ENCODE results near the gene PLEKHH1. TPM values are rescaled to one million over a fixed set of nuclear protein-coding genes. Genes with fewer than 3 reads are reported as not detected.

PLEKHH1 gene
- total RNA-seq, 1 donor from 2014 or later = 0.13 TPM

DNA sequence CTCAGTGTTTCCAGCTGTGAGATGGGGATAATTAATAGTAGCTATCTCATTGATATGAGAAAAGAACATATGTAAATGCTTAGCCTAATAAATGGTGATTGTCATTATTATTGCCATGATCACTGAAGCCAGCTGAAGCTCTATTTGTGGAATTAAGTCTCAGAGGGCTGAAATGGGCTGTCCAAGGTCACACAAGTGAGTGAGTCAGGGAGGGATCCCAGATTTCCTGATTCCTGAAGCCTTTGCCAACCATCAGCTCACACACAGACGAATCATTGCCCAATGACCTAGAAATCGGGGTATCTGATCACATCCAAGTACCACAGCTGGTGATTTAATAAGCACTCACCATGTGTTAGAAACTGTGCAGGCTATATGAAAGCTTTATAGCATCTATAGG, 23.0 kb upstream of the PLEKHH1 start:
- DNase-seq (ENCODE audit: low read depth in 2 of 2) = no peak

DNA sequence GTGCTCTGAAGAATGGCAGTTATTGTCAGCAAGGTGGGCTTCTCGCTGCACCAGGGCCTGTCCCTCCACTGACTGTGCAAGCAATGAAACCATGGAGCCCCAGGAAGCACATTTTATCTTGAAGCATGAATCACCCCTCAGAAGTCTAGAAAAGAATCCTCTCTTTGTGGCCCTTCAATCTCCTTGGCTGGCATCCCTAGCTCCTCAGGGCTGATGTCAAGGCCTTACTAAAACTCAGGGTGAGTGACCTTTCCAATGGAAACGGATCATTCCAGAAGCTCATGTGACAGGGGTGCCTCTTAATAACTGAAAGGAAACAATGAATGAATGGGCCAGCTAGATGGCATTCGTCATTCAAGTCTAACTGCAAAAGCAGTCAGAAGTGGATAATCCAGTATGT, 22.3 kb upstream of the PLEKHH1 start:
- DNase-seq (ENCODE audit: low read depth in 2 of 2) = no peak

DNA sequence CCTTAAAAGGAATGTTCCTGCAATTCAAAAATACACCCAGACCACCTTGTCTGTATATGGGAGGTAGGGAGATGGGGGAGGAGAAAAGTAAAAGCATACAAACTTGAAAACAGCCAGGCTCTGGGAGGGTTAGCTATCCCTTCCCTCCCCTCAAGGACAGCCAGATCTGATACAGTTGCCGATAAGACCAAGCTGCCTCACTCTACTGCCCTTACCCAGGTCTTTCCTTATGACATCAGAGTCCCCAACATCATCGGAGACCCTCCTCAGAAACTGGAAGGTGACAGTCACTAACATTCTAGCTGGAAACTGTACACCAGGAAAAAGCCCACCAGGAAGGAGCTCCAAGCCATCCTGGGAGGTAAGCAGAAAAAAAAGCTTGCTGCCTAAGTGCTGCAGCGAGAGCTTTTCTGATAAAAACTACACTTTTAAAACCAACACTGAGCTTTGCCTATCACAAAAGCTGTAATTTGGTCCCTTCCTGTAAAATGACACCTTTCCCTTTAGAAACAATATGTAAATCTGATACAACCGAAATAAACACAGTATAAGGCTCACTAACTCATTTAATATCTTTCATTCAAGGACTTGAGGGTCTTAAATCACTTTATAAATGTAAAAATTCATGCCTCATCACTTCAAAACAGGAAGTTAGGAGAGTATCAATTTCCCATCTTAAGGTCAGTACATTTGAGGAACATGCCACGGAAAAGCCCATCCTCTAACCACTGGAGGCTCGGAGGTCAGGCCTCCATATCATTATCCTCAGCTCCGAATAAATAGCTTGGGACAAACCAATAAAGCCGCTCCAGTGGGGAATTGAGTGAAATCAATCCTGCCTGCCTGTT, 20.4 kb upstream of the PLEKHH1 start:
- DNase-seq (ENCODE audit: low read depth in 2 of 2) = no peak

DNA sequence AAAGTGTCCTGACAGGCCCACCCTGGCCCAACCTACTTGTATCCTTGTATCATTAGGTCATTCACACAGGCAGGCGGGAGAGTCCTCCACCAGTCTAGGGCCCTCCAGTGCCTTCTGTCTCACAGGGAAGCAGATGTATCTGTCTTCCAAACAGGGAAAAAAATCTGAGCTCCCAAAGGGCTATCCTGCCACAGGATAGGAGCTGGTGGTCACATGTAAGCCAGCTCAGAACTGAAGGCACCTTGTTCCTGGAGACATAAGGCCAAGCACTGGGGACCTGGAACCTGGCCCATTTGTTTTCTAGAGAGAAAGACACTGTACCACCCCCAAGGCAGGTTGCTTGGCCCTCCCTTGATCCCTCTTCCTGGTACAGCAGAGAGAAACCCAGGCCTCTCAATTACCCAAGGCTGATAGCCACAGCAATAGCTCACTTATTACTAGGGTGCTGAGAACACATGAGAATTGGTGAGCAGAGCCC, 19.4 kb upstream of the PLEKHH1 start:
- no peak for DNase-seq (ENCODE audit: low read depth in 2 of 2)

DNA sequence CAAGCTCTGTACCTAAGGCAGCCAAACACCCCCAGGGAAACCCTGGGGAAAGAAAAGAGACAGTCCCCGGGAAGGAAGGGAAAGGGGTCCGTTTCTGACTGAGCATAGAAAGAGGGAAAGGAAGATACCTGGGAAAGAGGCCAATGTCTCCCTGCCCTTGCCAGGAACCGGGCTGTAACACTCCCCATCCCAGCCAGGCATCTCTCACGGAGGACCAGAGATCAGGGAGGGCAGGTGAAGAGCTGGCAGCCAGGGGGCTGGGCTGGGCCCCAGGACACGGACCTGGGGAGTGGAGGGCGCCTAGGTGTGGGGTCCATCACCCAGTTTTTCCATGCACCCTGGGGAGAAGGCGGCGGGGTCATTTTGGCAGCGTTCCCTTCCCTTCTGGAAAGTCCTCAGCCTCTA, 18.9 kb upstream of the PLEKHH1 start:
- DNase-seq (ENCODE audit: low read depth in 2 of 2) = no peak

DNA sequence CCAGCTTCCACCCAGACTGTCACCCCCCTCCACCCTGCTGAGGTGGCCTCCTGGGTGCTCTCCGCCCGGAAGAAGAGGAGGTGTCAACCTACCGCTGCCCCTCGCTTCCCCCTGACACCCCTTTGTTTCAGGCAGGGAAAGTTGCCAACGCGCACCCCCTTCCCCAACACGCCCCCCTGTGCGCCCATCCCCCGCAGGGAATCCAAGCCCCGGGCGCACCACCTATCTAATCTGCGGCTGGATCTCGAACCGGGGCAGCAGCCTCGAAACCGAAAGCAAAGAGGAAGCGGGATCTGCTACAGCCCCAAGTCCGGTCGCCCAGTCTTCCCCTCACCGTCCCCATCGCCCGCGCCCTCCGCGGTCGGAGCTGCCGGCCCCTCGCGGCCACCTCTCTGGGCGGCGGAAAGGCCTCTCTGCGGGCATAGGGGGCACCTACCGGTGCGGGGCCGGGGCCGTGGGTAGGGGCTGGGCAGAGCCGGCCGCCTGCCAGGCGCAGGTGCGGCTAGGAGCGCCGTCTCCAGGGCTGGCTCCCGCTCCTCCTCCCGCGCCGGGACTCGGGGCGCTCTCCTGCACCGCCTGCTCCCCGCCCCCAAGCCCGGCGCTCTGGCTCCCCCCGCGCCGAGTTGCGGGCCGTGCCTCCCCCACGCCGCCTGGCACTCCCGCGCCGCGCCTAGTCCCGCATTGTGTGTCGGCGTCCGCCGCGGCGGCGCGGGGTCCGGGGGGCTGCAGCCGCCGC, 18.3 kb upstream of the PLEKHH1 start:
- peak; percentile 15 to 26 for DNase-seq (ENCODE audit: low read depth in 2 of 2)

DNA sequence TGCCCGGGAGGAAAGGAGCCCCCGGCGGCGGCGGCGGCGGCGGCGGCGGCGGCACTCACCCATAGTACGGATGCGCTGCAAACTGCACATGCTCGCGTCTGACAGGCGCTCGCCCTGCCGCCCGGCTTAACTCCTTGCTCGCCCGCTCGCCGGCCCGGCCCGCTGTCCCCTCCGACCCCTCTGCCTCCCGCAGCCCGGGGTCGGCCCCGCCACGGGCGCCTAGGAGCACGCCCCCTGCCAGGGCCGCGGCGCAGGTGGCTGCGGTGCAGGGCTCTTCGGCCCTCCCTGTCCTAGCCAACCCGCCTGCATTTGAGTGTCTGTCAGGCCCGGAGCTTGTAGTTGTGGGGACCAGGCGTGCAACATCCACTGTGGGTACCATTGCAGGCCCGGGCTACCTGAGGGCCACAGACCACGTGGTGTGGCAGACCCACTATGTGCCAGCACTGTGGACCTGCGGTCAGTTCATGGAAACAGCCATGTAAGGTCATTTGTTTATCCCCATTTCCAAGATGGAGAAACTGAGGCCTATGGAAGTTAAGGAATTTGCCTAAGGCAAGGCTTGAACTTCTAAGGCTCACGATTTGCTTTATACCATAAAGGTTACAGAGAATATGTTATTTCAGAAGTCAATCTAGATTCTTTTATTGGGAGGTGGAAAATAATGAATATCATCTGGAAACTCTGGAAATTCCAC, 17.6 kb upstream of the PLEKHH1 start:
- DNase-seq (ENCODE audit: low read depth in 2 of 2) = peak in 1 of 2 donors; percentile 14

DNA sequence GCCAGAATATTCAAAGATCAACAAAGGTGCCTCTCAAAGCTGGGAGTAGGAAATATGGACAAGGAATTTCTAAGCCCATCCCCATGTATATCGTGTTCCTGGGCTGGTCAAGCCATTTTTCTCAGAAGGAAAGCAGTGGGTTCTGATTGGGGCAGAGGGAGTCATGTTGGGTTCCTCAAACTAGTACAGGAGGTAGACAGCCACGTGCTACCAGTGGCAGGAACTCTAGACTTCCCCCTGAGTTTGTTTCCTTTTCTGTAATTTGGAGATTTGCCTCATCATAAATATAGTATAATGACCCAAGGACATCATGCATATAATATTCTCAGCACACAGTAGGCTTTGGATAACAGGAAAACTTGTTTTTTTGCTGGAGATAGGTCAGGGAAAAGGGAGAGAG, 16.4 kb upstream of the PLEKHH1 start:
- DNase-seq (ENCODE audit: low read depth in 2 of 2) = no peak

DNA sequence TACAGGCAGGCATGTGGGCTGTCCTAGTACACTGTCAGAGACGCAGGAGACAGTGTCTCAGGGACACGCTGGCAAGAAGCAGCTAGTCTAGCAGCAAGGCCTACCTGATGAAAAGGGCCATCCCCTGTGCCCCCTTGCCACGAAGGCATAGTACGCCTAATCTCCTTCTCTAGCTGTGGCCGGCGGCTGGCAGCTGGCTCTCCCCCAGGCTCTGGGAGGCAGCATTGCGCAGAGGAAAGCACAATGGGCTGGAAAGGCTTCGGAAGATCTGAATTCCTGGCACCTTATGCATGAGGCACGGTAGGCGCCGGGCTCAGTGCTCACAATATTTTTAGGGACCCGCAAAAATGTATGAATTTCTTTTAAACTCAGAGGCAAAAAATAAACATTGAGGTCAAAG, 16.0 kb upstream of the PLEKHH1 start:
- DNase-seq (ENCODE audit: low read depth in 2 of 2) = peak in 1 of 2 donors; percentile 14

DNA sequence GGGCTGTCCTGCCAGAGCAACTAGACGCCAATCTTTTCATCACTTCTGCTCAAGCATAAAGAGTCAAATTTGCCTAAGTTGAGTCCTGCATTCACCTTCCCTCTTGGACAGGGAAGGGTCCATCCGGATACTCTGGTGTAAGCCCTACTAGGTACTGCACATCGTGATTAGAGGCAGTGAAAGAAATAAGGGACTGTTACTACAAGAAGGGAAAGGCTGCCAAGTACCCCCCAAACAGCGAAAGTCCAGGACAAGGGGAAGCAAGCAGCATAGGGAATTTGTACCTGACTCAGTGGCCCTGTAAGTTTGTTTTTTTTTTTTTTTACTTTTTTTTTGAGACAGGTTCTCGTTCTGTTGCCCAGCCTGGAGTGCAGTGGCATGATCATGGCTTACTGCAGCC, 13.7 kb upstream of the PLEKHH1 start:
- no peak for DNase-seq (ENCODE audit: low read depth in 2 of 2)

DNA sequence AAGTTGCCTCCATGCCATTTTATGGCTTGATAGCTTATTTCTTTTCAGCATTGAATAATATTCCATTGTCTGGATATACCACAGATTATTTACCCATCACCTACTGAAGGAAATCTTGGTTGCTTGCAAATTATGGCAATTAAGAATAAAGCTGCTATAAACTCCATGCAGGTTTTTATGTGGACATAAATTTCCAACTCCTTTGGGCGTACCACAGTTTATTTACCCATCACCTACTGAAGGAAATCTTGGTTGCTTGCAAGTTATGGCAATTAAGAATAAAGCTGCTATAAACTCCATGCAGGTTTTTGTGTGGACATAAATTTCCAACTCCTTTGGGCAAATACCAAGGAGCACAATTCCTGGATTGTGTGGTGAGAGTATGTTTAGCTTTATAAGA, 12.6 kb upstream of the PLEKHH1 start:
- DNase-seq (ENCODE audit: low read depth in 2 of 2) = no peak

DNA sequence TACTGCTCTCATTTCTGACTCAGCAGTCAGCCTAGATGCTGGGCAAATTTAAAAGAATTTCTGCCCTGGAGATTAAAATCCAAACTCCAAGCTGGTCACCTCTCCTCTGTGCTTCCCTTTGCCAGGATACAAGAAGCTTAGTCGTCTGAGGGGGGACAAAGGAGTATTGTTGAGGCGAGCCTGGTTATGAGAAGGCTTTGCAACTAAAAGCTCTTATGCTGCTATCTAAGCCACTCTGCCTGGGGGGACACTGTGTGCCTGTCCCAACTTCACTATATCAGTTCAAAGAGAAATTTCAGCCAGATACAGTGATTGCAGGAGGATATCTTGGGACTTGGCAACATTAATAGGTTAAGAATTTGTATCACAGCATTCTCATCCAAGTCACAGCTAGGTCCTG, 10.8 kb upstream of the PLEKHH1 start:
- no peak for DNase-seq (ENCODE audit: low read depth in 2 of 2)

DNA sequence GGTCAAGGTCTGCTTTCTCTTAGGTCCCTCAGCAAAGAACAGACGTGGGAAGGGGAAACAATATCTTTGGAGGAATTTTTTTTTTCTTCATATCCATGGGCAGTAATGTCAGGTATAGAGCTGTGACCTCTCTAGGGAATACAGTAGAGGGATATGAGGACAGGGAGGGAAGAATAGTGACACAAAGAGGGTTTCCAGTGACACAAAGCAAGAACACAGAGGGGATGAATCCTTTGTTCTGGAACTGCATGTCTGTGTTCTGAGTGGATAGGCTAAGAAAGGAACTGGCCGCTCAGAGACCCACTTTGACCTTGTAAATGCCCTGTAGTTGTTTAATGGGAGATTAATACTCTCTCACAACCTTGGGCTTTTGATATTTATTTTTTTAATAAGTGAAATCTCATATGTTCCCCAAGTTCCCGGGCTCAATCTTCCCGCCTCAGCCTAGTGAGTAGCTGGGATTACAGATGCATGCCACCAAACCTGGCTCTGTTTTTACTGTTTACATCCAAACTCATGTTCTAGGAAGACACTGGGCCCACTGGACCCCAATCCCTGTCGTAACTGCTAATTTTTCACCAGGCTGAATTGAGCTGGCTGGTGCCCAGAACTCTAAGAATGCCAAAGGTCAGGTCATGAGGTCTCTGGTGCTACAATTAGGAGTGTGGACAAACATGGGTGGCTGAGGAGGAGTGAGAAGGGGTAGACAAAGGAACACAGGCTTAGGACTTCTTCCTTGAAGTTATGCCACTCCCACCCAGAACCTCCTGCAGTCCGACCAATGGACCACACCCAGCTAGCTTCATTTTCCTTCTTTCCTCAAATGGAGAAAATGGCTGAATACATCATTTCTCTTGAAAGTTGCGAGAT, 9.1 kb upstream of the PLEKHH1 start:
- no peak for DNase-seq (ENCODE audit: low read depth in 2 of 2)

DNA sequence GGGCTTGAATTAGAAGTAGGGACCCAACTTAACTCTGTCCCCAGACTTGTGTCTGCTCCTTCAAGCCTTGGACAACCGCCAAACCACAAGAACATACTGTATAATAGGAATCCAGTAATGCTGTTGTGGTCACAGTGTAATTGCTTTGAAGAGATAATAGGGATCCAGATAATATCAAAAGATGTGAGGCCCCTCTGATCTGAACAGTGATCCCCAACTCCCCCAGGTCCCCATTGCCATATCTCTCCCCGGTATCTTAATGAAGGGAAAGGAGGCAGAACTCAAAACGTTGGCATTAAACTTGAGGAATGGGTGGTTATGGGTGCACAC, 8.5 kb upstream of the PLEKHH1 start:
- DNase-seq (ENCODE audit: low read depth in 2 of 2) = no peak

DNA sequence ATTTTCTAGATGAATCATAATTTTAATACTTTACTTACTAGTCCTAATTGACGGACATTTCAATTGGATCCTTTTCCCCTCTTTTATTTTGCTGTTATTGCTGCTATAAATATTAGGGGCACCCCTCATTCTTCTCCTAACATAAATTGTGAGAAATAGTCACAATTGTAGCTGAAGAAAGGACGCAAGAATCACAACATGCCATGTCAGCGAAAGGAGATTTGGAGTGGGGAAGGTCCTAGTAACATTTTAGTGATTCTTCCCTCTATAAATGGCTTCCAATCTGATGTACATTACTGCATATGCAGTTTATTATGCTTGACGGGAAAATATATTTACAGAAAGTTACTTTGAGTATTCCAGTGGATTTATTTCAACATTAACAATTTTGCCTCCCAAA, 7.7 kb upstream of the PLEKHH1 start:
- no peak for DNase-seq (ENCODE audit: low read depth in 2 of 2)

DNA sequence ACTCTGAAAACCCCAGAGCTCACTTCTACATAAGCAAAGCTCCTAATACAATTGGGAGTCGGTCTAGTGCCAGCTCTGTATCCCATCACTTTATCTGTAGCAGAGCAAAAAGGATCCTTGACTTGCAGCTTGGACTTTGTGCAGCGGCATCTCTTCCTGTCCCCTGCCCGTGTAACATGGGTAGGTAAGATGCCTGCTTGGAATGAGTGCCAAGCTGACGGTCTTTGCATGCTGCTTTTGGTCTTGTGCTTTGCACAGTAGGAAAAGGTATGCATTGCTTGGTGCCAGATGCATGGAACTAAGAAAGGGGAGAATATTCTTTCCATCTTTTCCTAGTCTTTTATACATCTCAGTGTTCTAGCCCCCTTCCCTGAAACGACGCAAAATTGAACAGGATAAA, 6.9 kb upstream of the PLEKHH1 start:
- no peak for DNase-seq (ENCODE audit: low read depth in 2 of 2)

DNA sequence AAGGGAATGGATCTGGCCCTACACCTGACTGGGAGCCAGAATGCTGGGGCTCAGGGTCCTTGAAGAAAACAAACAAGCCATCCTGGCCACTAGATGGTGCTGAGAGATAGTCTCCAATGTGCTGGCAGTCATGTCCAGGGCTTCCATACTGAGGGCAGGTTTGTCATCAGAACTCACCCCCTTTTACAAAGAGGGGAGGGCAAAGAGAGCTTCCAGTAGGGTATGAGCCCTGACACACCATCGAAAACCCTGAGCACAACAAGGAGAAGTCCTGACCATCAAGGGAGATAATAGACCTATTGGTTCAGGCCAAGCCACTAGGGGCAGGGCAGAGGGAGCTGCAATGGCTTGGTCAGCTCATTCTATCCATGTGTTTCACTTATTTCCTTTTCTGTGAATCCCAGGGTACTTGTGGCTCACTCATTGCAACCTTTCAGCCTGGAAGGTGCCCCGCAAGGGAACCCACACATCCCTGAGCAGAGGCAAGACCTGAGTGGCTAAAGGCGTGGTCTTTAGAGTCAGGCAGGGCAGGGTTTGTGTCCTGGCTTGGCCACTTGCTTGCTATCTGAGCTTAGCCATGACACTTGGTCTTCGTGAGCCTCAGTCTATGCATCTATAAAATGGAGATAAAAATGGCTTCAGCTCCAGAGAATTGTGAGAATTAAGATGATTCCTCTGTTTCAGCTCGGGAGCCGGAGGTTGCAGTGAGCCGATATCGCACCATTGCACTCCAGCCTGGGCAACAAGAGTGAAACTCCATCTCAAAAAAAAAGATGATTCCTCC, 6.2 kb upstream of the PLEKHH1 start:
- DNase-seq (ENCODE audit: low read depth in 2 of 2) = peak; percentile 14 to 54

DNA sequence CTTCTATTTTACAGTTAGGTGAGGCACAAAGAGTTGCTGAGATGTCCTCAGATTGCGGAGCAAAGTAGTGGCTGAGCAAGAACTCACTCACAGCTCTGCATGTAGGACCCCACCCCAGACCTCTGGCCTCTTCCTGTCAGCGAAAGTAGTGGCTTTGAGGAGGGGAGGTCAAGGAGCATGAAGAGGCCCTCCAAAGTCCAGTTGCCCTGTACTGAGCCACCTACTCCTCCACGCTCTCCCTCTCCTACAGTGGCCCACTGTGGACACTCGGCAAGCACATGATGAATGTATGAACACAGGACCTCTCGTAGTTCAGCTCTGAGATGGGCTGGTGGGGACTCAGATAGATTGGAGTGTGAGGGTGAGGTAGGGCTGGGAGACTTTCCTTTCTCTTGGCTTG, 5.3 kb upstream of the PLEKHH1 start:
- no peak for DNase-seq (ENCODE audit: low read depth in 2 of 2)

DNA sequence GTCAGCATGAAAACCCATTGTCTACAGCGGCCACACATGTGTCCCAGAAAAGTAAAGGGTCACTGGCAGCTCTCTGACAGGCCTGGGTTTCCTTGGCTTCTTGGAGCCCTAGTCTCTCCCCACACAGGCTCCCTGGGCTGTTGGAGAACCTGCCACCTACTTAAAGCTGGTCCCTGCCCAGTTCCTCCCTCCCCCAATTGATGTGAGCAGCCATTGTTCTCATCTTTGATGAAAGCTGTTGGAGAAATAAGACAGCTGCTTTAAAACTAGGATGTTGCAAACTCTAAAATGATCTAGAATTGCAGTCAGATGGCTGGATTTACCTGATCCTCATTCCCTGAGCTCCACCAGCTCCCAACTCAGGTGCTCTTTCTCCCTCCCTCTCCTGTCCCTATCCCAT, 4.8 kb upstream of the PLEKHH1 start:
- DNase-seq (ENCODE audit: low read depth in 2 of 2) = no peak

Data from dermis microvascular lymphatic vessel endothelial cell (primary cell).